Calu3 (cell line): ENCODE measurements around the gene DUSP12. TPM values are rescaled to one million over a fixed set of nuclear protein-coding genes. Genes with fewer than 3 reads are reported as not detected.
A peak's percentile ranks its signal among the peaks of the same experiment; 100 is the strongest.

Experiments used
- BruUV-seq: library from RNA; stranded (reverse); fragments of 400-500 nt; replicated peaks from 2 replicates; lab custom pipeline; 2021; lab: Mats Ljungman, UMichigan
- CTCF ChIA-PET: fragments of 300-600 bp; sonication (Branson Sonifier 250); formaldehyde crosslinking; loops from one replicate; lab custom pipeline; 2022; ENCODE audit warnings: antibody characterized with exemption; lab: Charles Lee
- DNase-seq: peaks from one replicate; pipeline ENCODE4 v3.0.0; 2022
- H3K27ac Mint-ChIP-seq: one replicate; pipeline ENCODE4 v1.8.0; 2022; ENCODE audit warnings: mixed read lengths; ENCODE audit not compliant: unreplicated experiment
- H3K27me3 Mint-ChIP-seq: one replicate; pipeline ENCODE4 v1.8.0; 2022; ENCODE audit warnings: mixed read lengths; ENCODE audit not compliant: unreplicated experiment
- H3K36me3 Mint-ChIP-seq: one replicate; pipeline ENCODE4 v1.8.0; 2022; ENCODE audit warnings: mild to moderate bottlenecking, moderate library complexity, mixed read lengths; ENCODE audit not compliant: insufficient read depth, unreplicated experiment
- H3K4me1 Mint-ChIP-seq: one replicate; pipeline ENCODE4 v1.8.0; 2022; ENCODE audit warnings: mild to moderate bottlenecking, low read depth, mixed read lengths; ENCODE audit not compliant: unreplicated experiment
- H3K4me3 Mint-ChIP-seq: one replicate; pipeline ENCODE4 v1.8.0; 2022; ENCODE audit warnings: mild to moderate bottlenecking, low read depth, moderate library complexity, mixed read lengths; ENCODE audit not compliant: unreplicated experiment
- H3K9me3 Mint-ChIP-seq: one replicate; pipeline ENCODE4 v1.8.0; 2022; ENCODE audit warnings: low read depth, mixed read lengths; ENCODE audit not compliant: unreplicated experiment
- CTCF ChIP-seq: fragments of 200-600 bp; IDR thresholded peaks from one replicate; pipeline ENCODE4 v1.8.0; 2022; ENCODE audit warnings: antibody characterized with exemption; ENCODE audit not compliant: unreplicated experiment
- intact Hi-C: fragments of 100-400 bp; cut with micrococcal nuclease; formaldehyde crosslinking; loops from one replicate; pipeline ENCODE4 v1.10.0; 2022; ENCODE audit not compliant: unreplicated experiment
- total RNA-seq: library from RNA; stranded (reverse); gene quantifications from 2 replicates; pipeline ENCODE4 v1.2.3, GENCODE V29; 2022

DUSP12 gene
- total RNA-seq, 1 experiment from 2014 or later, result 38.3 TPM

GRCh38 chr1:161728376-161729226 is 21.0 kb upstream of the DUSP12 start:
- BruUV-seq, result no TSS peak
- DNase-seq, result no peak
- intact Hi-C loops, result no loop called here
- CTCF ChIA-PET, result interaction anchor here (0.6 kb wide), 1 partner anchor 9 kb away, joined by 5 read pairs; no protein-coding TSS in a partner anchor
- Mint-ChIP-seq H3K4me1 (peaks cover 71% of the 10 kb centered on the region), H3K27me3 (no peaks in the 10 kb centered on the region), H3K36me3 (peaks cover 33% of the 10 kb centered on the region), H3K4me3 (no peak overlapping the region), H3K9me3 (no peaks in the 10 kb centered on the region), H3K27ac (no peak overlapping the region)
- TF ChIP-seq CTCF, result no peak

GRCh38 chr1:161730050-161730564 is 19.5 kb upstream of the DUSP12 start:
- Mint-ChIP-seq H3K4me3 (no peak overlapping the region), H3K36me3 (peaks cover 29% of the 10 kb centered on the region), H3K9me3 (no peaks in the 10 kb centered on the region), H3K27me3 (no peaks in the 10 kb centered on the region), H3K27ac (peak overlapping the region; percentile 17), H3K4me1 (peaks cover 66% of the 10 kb centered on the region)
- TF ChIP-seq CTCF, result no peak
- CTCF ChIA-PET, result no interaction called here
- peak; percentile 27 for DNase-seq
- intact Hi-C loops, result no loop called here
- no TSS peak for BruUV-seq

- intact Hi-C loops, result no loop called here
- no peak overlapping the region for H3K27ac Mint-ChIP-seq
- H3K36me3 Mint-ChIP-seq, result peaks cover 19% of the 10 kb centered on the region
- H3K27me3 Mint-ChIP-seq, result no peaks in the 10 kb centered on the region
- no peak for TF ChIP-seq CTCF
- no TSS peak for BruUV-seq
- no peak for DNase-seq
- CTCF ChIA-PET, result no interaction called here
- H3K9me3 Mint-ChIP-seq, result no peaks in the 10 kb centered on the region
- no peak overlapping the region for H3K4me3 Mint-ChIP-seq
- H3K4me1 Mint-ChIP-seq, result peaks cover 70% of the 10 kb centered on the region
Observed at GRCh38 chr1:161731241-161731640, 18.3 kb upstream of the DUSP12 start.

GRCh38 chr1:161731981-161732718 is 17.4 kb upstream of the DUSP12 start:
- no peak overlapping the region for H3K4me3 Mint-ChIP-seq
- intact Hi-C loops, result no loop called here
- H3K27ac Mint-ChIP-seq, result peak overlapping the region; percentile 9
- CTCF ChIA-PET, result no interaction called here
- no peak for TF ChIP-seq CTCF
- H3K4me1 Mint-ChIP-seq, result peaks cover 79% of the 10 kb centered on the region
- DNase-seq, result no peak
- H3K27me3 Mint-ChIP-seq, result no peaks in the 10 kb centered on the region
- H3K9me3 Mint-ChIP-seq, result no peaks in the 10 kb centered on the region
- peaks cover 9% of the 10 kb centered on the region for H3K36me3 Mint-ChIP-seq
- BruUV-seq, result no TSS peak
